Vagina (tissue), 2 donors: ENCODE data around the gene RMI2. TPM values are rescaled to one million over a fixed set of nuclear protein-coding genes. Genes with fewer than 3 reads are reported as not detected.

ENCODE experiments used
- DNase-seq, 2 donors: peaks; one replicate each; pipeline ENCODE4 v3.0.0-alpha.2; 2017; ENCODE audit errors: extremely low spot score in 2 of 2
- H3K27ac ChIP-seq: fragments of 200-600 bp; sonication (generic); one replicate; pipeline ENCODE4 v1.5.1; 2019
- H3K27me3 ChIP-seq: fragments of 200-600 bp; sonication (generic); one replicate; pipeline ENCODE4 v1.5.1; 2019
- H3K36me3 ChIP-seq, 2 donors: fragments of 200-600 bp; sonication (generic); one replicate each; pipeline ENCODE4 v1.5.1; 2017 to 2019
- H3K4me1 ChIP-seq: fragments of 200-600 bp; sonication (generic); one replicate; pipeline ENCODE4 v1.5.1; 2019
- H3K4me3 ChIP-seq, 2 donors: fragments of 200-600 bp; sonication (generic); 1 replicate in 1 of 2; 2 replicates in 1 of 2; pipeline ENCODE4 v1.5.1; 2016 to 2019
- H3K9me3 ChIP-seq: fragments of 200-600 bp; sonication (generic); one replicate; pipeline ENCODE4 v1.5.1; 2019
- POLR2A ChIP-seq, 2 donors: fragments of 450-650 bp; IDR thresholded peaks; one replicate each; pipeline ENCODE4 v1.6.1; 2017; ENCODE audit warnings: antibody characterized with exemption in 2 of 2, mild to moderate bottlenecking in 2 of 2, moderate library complexity in 2 of 2
- POLR2AphosphoS5 ChIP-seq, 2 donors: sonication (generic); formaldehyde crosslinking; IDR thresholded peaks; one replicate each; pipeline ENCODE4 v1.9.0; 2017; ENCODE audit warnings: antibody characterized with exemption in 2 of 2, mild to moderate bottlenecking in 2 of 2, low read depth in 1 of 2; ENCODE audit not compliant: insufficient read depth in 1 of 2
- intact Hi-C: fragments of 100-400 bp; cut with DNase I; formaldehyde crosslinking; loops from one replicate; pipeline ENCODE4 v1.15.1; 2023
- total RNA-seq: library from RNA; depleted of rRNA; stranded (reverse); fragments of >200 nt; gene quantifications from one replicate; pipeline ENCODE4 v1.2.3, GENCODE V29; 2016
- TF ChIP-seq, protein P1 (sequence below), 3 experiments: fragments of 450-650 bp in 2 of 3; fragments of 200-600 bp in 1 of 3; sonication (generic) in 1 of 3; IDR thresholded peaks; one replicate each; pipeline ENCODE4 v1.5.1; 2017 to 2019; ENCODE audit warnings: antibody characterized with exemption in 3 of 3, mild to moderate bottlenecking in 2 of 3, moderate library complexity in 2 of 3

RMI2 gene
- total RNA-seq, 1 donor from 2014 or later = 0.74 TPM

DNA sequence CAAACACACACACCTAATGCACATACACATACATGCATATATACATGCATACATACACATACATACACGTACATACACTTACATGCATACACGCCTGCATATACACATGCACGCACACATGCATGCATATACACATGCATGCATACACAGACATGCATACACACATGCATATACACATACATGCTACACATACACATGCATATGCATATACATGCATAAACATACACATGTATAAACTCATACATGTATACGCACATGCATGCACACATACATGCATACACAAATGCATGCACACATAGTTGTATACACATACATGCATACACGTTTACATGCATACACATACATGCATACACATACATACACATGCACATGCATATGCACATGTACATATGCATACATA is 23.6 kb upstream of the RMI2 start:
- Histone ChIP-seq H3K27ac (no peak overlapping the region), H3K4me3 (no peak overlapping the region), H3K4me1 (no peaks in the 10 kb centered on the region), H3K9me3 (no peaks in the 10 kb centered on the region), H3K27me3 (no peaks in the 10 kb centered on the region), H3K36me3 (no peaks in the 10 kb centered on the region)
- intact Hi-C loops = no loop called here
- TF ChIP-seq, protein P1, sequence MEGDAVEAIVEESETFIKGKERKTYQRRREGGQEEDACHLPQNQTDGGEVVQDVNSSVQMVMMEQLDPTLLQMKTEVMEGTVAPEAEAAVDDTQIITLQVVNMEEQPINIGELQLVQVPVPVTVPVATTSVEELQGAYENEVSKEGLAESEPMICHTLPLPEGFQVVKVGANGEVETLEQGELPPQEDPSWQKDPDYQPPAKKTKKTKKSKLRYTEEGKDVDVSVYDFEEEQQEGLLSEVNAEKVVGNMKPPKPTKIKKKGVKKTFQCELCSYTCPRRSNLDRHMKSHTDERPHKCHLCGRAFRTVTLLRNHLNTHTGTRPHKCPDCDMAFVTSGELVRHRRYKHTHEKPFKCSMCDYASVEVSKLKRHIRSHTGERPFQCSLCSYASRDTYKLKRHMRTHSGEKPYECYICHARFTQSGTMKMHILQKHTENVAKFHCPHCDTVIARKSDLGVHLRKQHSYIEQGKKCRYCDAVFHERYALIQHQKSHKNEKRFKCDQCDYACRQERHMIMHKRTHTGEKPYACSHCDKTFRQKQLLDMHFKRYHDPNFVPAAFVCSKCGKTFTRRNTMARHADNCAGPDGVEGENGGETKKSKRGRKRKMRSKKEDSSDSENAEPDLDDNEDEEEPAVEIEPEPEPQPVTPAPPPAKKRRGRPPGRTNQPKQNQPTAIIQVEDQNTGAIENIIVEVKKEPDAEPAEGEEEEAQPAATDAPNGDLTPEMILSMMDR (IDR thresholded peaks at IDR 0.05) = no peak
- TF ChIP-seq POLR2A (IDR thresholded peaks at IDR 0.05) = no peak
- TF ChIP-seq POLR2AphosphoS5 (IDR thresholded peaks at IDR 0.05; ENCODE audit: insufficient read depth in 1 of 2, low read depth in 1 of 2) = no peak
- no peak for DNase-seq

DNA sequence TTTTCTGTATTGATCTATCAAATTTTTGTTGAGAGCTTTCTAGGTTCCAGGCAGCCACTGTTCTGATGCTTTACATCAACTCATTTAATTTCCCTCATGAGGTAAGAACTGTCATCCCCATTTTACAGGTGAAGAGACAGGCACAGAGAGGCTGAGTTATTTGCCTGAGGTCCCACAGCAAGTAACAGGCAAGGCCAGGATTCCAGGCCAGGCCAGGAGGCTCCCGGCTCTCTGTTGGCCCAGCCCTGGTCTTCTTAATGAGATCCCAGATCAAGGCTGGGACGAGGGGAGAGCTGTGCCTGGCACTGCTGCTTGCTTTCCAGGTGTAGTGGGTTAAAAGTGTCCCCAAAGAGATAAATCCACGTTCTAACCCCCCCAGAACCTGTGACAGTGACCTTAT is 22.4 kb upstream of the RMI2 start:
- intact Hi-C loops = no loop called here
- H3K27me3 ChIP-seq = no peaks in the 10 kb centered on the region
- no peaks in the 10 kb centered on the region for H3K9me3 ChIP-seq
- H3K4me3 ChIP-seq = no peak overlapping the region
- H3K4me1 ChIP-seq = peaks cover 3% of the 10 kb centered on the region
- TF ChIP-seq POLR2A (IDR thresholded peaks at IDR 0.05) = no peak
- TF ChIP-seq, protein P1 (IDR thresholded peaks at IDR 0.05) = no peak
- no peak for TF ChIP-seq POLR2AphosphoS5 (IDR thresholded peaks at IDR 0.05; ENCODE audit: insufficient read depth in 1 of 2, low read depth in 1 of 2)
- H3K36me3 ChIP-seq = no peaks in the 10 kb centered on the region
- DNase-seq = no peak
- H3K27ac ChIP-seq = no peak overlapping the region

DNA sequence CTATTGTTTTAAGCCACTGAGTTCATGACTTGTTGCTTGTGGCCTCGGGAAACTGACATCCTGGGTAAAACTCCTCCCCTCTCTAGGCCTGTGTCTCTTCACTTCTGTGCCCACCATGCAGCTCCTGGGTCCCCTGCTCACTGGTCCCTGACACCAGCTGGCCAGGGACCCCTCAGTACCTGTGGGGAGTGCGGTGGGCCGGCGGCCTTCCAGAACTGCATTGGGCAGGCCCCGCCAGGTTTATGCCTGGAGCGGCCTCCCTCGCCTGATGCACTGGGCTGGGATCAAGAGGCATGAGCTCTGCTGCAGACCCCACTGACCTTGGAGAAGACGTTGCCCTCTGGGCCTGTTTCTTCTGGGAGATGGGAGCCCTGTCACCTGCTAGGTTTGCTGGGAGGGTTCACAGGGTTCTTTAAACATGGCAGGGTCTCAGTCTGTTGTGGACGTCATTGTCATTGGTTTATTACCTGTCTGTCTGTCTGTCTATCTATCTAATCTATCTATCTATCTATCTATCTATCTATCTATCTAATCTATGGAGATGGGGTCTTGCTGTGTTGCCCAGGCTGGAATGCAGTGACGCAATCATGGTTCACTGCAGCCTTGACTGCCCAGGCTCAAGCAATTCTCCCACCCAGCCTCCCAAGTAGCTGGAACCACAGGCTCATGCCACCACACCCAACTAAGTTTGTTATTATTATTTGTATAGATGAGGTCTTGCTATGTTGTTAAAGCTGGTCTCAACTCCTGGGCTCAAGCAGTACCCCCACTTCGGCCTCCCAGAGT is 21.5 kb upstream of the RMI2 start:
- no peaks in the 10 kb centered on the region for H3K27me3 ChIP-seq
- DNase-seq = no peak
- no peak for TF ChIP-seq POLR2AphosphoS5 (IDR thresholded peaks at IDR 0.05; ENCODE audit: insufficient read depth in 1 of 2, low read depth in 1 of 2)
- TF ChIP-seq, protein P1 (IDR thresholded peaks at IDR 0.05) = no peak
- no peak for TF ChIP-seq POLR2A (IDR thresholded peaks at IDR 0.05)
- H3K4me3 ChIP-seq = no peak overlapping the region
- no peak overlapping the region for H3K27ac ChIP-seq
- H3K4me1 ChIP-seq = peaks cover 12% of the 10 kb centered on the region
- intact Hi-C loops = no loop called here
- no peaks in the 10 kb centered on the region for H3K9me3 ChIP-seq
- no peaks in the 10 kb centered on the region for H3K36me3 ChIP-seq

DNA sequence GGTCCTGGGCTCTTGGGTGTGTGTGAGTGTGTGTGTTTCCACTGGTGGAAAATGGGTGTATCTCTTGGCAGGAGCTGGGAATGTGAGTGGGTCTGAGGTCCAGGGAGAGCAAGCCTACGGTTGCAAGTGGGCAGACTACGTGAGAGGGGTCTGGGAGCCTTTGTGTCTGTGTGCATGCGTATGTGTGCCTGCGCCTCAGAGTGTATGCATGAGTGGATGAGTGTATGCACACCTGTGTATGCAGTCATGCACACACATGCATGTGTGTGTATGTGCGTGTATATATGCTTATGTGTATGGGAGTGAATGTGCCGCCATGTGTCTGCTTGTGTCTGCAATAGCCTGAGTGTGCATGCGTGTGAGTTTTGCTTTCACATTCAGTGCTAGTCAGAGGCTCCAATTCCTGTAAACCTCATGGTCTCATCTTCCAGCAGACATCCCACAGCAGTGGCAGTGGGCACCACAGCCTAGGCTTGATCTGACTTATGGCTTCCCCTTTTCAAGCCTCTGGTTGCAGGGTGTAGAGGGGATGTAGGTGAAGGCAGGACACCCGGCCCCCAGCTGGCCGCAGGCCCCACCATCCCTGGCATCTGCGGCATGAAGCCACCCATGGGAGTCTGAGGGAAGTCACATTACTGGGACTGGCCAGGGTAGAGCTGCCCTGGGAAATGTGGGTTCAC is 19.7 kb upstream of the RMI2 start:
- no peak for DNase-seq
- TF ChIP-seq POLR2AphosphoS5 (IDR thresholded peaks at IDR 0.05; ENCODE audit: insufficient read depth in 1 of 2, low read depth in 1 of 2) (no peak), POLR2A (IDR thresholded peaks at IDR 0.05) (no peak)
- TF ChIP-seq, protein P1 (IDR thresholded peaks at IDR 0.05) = no peak
- peaks cover 18% of the 10 kb centered on the region for H3K4me1 ChIP-seq
- H3K36me3 ChIP-seq = no peaks in the 10 kb centered on the region
- intact Hi-C loops = no loop called here
- H3K4me3 ChIP-seq = no peak overlapping the region
- H3K27me3 ChIP-seq = no peaks in the 10 kb centered on the region
- H3K27ac ChIP-seq = no peak overlapping the region
- H3K9me3 ChIP-seq = no peaks in the 10 kb centered on the region
